ENCODE measurements around the gene SDK1.
"Not testable (repeated sequence)": the region's sequence is repeated elsewhere in the genome, so short reads cannot be mapped to it uniquely, and the experiment has no call there.

SDK1 gene

GRCh38 chr7:3682028-3682710, 381.1 kb downstream of the SDK1 start:
- H3K4me3 ChIP-seq, result no peak overlapping the region
- no peak overlapping the region for H3K27ac ChIP-seq

DNA sequence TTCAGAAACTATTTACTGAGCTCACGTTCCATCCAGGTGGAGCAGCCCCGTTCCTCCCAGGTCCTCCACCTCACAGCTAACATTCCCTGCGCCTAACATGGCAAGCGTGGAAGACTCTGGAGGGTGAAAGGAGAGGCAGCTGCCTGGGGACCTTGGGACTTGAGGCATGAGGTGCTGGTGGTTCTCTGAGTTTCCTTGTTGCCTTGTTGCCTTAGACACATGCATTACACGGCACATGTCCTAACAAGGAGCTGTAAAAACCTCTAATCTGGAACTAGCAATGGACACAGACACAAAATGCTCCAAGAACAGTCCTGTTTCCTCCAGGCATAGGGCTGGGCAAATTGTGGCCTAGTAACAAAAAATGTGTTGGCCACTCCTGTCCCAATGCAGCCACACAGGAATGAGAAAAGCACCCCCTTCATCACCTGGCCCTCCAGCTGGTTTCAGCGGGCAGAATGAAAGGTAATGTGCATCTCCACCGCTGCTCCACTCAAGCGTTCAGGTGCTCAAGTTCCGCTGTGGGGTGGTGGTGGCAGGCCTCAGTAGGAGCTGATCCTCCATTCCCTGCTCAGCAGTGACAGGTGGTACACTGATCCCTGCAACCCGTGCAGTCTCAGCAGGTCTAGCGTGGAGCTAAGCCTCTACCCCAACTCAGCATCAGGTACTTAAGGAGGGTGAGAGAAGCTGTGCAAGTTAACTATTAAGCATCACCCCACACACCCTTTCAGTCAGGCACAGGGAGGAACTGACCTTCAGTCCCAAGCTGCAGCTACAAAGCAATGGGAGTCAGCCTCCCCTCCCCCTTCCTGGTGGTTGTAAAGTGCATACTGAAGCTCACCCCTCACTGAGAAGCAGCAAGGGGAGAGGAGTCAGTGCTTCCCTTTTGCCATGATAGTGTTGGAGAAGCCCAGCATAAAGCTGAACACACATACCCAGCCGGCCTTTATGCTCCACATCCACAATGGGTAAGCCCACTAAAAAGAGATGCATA, 382.8 kb downstream of the SDK1 start:
- no peak overlapping the region for H3K27ac ChIP-seq
- H3K4me3 ChIP-seq, result no peak overlapping the region

- Histone ChIP-seq H3K27ac (no peak overlapping the region), H3K4me3 (no peak overlapping the region)
These were observed 387.0 kb downstream of the SDK1 start for GRCh38 chr7:3688071-3688470.

DNA sequence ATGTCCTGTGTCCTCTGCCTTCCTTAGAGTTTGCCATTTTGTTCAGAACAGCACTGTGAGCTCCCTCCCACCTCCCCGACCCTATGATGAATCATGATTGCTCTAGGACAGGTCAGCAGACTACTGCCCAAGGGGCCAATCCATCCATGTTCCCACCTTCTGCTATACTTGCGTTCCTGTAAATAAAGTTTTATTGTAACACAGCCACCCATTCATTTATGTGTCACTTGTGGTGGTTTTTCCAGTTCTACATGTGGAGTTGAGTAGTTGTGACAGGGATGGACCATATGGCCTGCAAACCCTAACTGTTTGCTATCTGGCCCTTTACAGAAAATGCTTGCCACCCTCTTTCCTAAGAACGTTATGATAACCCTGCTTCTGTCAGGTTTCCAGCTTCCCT, 387.8 kb downstream of the SDK1 start:
- no peak overlapping the region for H3K27ac ChIP-seq
- H3K4me3 ChIP-seq, result no peak overlapping the region

DNA sequence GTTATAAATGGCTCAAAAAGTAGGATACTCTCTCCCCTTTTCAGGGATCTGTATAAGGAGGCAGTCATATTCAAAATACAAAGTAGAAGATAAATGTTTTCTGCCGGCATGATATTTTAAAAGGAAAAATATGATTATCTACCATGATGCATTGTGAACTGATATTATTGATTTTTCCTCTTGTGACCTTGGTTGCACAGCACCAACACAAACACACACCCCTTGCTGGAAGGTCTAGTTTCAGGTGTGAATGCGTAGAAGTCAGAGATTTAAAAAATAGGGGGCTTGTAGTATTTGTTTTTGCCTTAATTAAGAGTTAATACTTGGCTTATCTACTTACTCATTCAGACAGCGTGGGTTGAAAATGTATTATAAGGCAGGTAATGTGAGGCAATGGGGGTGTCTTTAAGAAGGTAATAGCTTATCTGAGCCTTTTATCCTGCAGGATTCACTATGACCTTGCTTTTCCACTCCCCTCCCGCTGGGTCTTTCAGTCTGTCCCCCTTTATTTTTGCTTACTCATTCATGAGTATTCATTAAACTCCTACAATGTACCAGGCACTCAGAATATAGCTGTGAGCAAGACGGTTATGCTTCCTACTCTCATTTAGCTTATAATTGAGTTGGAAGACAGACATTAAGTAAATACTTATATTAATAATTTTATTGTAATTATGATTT, 390.6 kb downstream of the SDK1 start:
- Histone ChIP-seq H3K27ac (no peak overlapping the region), H3K4me3 (no peak overlapping the region)

DNA sequence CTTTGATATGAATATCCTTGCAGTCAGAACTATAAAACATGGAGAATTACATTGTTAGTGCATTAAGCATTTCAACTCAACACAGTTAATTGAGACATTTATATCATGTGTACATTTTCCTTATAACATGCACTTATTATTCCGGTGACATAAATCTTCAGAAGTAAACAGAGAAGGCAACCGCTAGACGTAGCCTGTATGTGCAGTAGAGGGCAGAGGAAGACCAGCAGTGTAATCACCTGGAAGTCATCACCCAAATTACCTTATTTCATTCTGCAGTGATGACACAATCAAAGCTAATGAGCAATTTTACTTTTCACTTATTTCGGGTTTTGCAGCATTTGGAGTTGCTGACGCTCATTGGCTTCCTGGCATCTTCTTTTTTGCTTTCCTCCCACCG, 394.6 kb downstream of the SDK1 start:
- H3K4me3 ChIP-seq, result no peak overlapping the region
- no peak overlapping the region for H3K27ac ChIP-seq

DNA sequence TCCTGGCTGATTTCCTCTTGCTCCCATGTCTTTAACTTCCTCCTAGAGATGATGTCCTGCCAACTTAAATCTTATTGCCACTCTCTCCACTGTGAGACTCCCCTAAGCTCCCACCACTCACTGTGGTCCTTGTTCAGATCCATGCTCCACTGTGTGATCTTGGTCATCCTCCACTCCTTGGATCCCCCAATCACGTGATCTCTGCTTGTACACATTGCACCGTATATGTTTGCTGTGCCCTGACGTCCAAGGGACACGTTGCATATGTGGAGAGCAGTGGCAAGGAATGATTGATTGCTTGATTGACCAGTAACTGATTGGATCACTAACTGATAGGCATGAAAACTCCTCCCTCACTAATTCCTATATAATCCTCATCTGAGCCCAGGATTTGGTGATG, 395.1 kb downstream of the SDK1 start:
- Histone ChIP-seq H3K4me3 (no peak overlapping the region), H3K27ac (no peak overlapping the region)

GRCh38 chr7:3697472-3697871, 396.4 kb downstream of the SDK1 start:
- no peak overlapping the region for H3K4me3 ChIP-seq
- no peak overlapping the region for H3K27ac ChIP-seq

- H3K27ac ChIP-seq, result no peak overlapping the region
- no peak overlapping the region for H3K4me3 ChIP-seq
These were observed 404.2 kb downstream of the SDK1 start for GRCh38 chr7:3705258-3705657.

GRCh38 chr7:3706091-3706490, 405.0 kb downstream of the SDK1 start:
- not testable (repeated sequence) for H3K4me3 ChIP-seq, H3K27ac ChIP-seq

DNA sequence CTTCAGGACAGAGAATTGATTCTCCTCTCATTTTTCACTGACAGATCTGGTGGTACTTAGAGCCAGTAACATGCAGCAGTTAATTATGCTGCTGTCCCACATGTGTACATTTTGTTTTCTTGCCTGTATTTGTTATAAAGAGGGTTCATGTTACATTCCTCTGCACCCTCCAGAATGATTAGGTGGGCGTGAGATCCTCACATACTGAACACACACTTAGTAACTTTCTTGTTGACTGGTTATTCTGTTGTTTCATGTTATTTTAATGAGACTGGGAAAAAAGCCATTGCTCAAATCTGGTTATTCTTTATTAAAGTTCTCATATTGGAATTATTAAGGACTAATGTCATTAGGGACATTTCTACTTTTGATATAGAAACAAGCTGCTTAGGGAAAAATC, 409.1 kb downstream of the SDK1 start:
- Histone ChIP-seq H3K4me3 (no peak overlapping the region), H3K27ac (no peak overlapping the region)

GRCh38 chr7:3710531-3710930, 409.5 kb downstream of the SDK1 start:
- H3K4me3 ChIP-seq, result no peak overlapping the region
- H3K27ac ChIP-seq, result no peak overlapping the region

- H3K4me3 ChIP-seq, result no peak overlapping the region
- no peak overlapping the region for H3K27ac ChIP-seq
These were observed 411.8 kb downstream of the SDK1 start for GRCh38 chr7:3712841-3713240.

- no peak overlapping the region for H3K27ac ChIP-seq
These were observed 420.4 kb downstream of the SDK1 start for GRCh38 chr7:3721422-3721821.

DNA sequence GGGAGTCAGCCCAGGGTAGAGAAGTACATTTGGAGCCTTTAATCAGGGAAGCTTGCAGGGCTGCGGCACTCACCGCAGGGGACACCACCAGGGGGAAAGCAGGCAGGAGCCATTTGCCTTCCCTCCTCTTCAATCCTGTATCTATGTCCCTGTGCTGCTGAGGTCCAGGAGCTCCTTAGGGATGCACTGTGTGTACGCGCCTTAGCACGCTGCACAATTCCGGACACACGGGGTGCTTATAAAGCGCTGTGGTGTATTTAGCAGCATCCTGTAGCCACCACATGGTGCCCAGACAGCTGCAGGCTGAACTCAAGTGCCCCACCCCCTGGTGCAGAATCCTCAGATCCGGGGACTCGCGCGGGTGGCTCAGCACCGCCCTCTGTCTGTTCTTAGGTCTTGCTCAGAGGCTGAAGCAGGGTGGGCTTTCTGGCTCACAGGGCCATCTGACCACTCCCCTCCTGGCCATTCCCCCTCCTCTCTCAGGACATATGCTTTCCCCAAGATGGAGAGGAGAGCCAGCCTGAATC, 421.4 kb downstream of the SDK1 start:
- no peak overlapping the region for H3K4me3 ChIP-seq
- no peak overlapping the region for H3K27ac ChIP-seq

More at GRCh38 chr7:3721422-3721821, 420.4 kb downstream of the SDK1 start:
- no peak overlapping the region for H3K4me3 ChIP-seq

DNA sequence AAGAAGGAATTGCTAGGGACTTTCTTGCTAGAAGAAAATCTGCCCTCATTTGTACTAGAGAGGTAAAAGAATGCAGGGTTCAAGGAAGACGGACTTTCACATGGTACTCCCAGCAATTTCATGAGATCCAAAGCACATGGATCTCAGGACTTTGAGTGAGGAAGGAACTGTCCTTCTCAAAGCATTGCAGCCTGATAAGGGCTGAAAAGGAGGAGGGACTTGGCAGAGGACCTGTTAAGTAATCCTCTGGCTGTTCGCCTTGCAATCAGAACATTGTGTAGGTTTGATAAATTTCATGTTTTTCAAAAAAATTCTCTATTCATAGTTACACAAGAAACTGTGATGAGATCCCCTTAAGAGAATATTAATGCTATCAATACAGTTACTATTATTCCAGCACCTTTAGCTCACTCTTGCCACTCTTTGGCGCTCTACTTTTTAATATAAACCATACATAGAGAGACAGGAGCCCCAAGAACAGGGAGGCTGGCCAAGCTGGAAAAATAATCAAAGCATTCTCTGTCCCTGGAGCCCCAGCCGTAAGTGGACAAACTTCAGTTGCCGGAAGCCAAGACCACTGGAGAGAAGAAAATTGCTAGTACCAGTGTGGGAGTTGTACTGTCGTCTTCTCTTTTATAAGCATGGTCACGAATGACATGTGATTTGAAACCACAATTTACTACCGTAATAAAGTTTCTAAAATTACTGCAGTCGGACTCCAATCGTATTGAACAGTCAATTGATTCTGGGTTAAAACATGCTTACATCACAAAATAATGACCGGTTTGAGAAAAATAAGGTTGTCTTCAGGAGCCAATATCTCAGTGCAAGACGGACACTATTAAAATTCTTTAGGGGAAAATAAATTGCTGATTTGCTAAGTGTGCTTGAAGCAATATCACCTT, 424.4 kb downstream of the SDK1 start:
- H3K27ac ChIP-seq, result no peak overlapping the region
- no peak overlapping the region for H3K4me3 ChIP-seq

DNA sequence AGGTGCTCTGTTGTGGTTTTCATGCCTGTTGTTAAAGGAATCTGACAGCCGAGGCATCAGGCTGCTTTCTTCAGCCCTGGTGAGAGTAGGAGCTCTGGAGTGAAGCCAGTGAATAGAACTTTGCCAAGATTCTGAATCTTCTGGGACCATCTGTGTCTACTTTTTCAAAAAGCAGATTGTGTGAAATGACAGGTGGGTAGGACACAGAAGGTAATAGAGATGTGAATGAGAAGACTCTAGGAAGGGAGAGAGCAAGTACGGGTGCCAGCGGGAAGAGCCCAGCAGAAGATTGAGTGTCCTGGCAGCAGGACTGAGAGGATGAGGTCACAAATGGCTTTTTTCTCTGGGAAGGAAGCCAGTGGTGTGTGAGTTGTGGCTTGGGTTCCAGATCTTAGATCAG, 429.2 kb downstream of the SDK1 start:
- Histone ChIP-seq H3K4me3 (no peak overlapping the region), H3K27ac (no peak overlapping the region)

- Histone ChIP-seq H3K4me3 (no peak overlapping the region), H3K27ac (no peak overlapping the region)
These were observed 431.4 kb downstream of the SDK1 start for GRCh38 chr7:3732395-3733005.
